ENCODE data around the gene FNDC4.
"Not testable (repeated sequence)": the region's sequence is repeated elsewhere in the genome, so short reads cannot be mapped to it uniquely, and the experiment has no call there.

The FNDC4 gene

GRCh38 chr2:27494944-27495554 is at the start of gene FNDC4:
FNDC4 (minus strand) TSS chr2:27495200; CDS start chr2:27494679, 521 bp downstream.
- no peak for DNase-seq (ENCODE audit: low read depth in 2 of 2)

DNA sequence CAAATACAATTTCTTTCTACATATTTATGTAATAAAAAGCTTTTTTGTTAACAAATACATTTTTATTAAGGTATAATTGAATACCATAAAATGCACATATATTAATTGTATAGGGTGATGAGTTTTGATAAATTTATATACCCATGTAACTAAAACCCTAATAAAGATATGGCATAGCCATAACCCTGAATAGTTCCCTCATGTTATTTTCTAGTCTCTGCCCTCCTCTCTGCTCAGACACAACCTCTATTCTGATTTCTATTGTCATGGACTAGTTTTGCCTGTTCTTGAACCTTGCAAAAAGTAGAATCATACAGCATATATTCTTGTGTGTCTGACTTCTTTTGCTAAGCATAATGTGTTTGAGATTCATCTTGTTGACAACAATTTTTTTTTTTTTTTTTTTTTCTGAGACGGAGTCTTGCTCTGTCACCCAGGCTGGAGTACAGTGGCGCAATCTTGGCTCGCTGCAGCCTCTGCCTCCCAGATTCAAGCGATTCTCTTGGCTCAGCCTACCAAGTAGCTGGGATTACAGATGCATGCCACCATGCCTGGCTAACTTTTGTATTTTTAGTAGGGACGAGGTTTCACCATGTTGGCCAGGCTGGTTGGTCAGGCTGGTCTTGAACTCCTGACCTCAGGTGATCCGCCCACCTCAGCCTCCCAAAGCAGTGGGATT is 49.3 kb upstream of the FNDC4 start:
- no peak for DNase-seq (ENCODE audit: low read depth in 2 of 2)

- DNase-seq (ENCODE audit: low read depth in 2 of 2), result not testable (repeated sequence)
These were observed 44.6 kb upstream of the FNDC4 start for GRCh38 chr2:27539649-27540048.

GRCh38 chr2:27538839-27539450 is 43.9 kb upstream of the FNDC4 start:
- DNase-seq (ENCODE audit: low read depth in 2 of 2), result not testable (repeated sequence)

DNA sequence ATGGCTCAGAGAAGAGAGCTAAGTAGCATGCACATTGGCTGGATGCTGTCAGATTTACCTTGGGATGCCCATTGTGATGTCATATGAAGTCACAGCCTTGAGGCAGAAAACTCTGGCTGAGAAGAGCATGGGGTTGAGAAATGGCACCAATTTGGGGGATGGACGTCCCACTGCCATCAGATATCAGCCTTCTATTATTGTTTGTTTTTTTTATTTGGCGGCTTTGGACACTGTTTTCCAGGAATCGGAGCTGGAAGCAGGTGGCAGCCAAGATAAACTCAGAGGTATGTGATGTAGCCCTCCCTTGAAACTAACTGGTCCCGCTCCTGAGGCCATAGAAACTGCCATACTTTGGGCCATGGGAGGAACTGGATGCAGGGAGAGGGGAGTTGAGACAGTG is 42.3 kb upstream of the FNDC4 start:
- no peak for DNase-seq (ENCODE audit: low read depth in 2 of 2)

GRCh38 chr2:27531983-27532382 is 37.0 kb upstream of the FNDC4 start:
- DNase-seq (ENCODE audit: low read depth in 2 of 2), result no peak

DNA sequence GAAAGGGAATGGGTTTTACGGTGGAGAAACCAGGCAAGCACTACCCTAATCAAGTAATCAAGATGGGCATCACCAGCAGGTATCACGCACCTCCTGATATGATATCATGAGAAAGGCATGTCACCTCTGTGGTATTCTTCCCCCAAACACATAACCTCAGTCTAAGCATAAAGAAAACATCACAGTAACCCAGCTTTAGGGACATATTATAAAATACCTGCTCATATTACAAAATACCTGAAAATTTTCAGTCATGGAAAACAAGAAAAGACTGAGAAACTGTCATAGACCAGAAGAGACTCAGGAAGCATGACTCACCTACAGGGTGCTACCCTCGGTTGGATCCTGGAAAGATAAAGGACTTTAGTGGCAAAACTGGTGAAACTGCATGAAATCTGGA is 32.2 kb upstream of the FNDC4 start:
- DNase-seq (ENCODE audit: low read depth in 2 of 2), result no peak

GRCh38 chr2:27522400-27522945 is 27.5 kb upstream of the FNDC4 start:
- no peak for DNase-seq (ENCODE audit: low read depth in 2 of 2)

- DNase-seq (ENCODE audit: low read depth in 2 of 2), result no peak
These were observed 25.3 kb upstream of the FNDC4 start for GRCh38 chr2:27520316-27520715.

GRCh38 chr2:27518782-27519113 is 23.7 kb upstream of the FNDC4 start:
- DNase-seq (ENCODE audit: low read depth in 2 of 2), result no peak

DNA sequence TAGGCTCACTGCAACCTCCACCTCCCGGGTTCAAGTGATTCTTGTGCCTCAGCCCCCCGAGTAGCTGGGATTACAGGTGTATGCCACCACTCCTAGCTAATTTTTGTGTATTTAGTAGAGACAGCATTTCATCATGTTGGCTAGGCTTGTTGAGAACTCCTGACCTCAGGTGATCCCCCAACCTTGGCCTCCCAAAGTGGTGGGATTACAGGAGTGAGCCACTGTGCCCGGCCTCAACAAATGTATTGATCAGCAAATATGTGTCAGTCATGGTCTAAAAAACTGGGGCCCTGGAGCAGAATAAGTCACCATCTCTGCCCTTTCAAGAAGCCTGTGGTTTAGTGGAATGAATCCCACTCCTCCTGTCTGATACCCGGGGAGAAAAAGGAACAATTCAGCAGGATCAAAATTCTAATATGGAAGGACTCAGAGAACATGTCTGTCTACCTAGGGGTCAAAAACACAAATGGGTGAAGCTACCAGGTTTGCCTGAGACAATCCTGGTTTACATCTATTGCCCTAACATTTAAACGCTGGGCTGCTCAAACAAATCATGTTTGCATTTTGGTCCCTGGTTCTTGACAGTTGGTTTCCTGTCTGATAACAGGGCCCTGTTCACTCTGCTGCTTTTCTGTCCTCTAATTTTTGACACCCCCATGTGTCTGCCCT is 23.2 kb upstream of the FNDC4 start:
- no peak for DNase-seq (ENCODE audit: low read depth in 2 of 2)

- no peak for DNase-seq (ENCODE audit: low read depth in 2 of 2)
These were observed 14.3 kb upstream of the FNDC4 start for GRCh38 chr2:27509326-27509725.

- no peak for DNase-seq (ENCODE audit: low read depth in 2 of 2)
These were observed 12.3 kb upstream of the FNDC4 start for GRCh38 chr2:27507293-27507692.

DNA sequence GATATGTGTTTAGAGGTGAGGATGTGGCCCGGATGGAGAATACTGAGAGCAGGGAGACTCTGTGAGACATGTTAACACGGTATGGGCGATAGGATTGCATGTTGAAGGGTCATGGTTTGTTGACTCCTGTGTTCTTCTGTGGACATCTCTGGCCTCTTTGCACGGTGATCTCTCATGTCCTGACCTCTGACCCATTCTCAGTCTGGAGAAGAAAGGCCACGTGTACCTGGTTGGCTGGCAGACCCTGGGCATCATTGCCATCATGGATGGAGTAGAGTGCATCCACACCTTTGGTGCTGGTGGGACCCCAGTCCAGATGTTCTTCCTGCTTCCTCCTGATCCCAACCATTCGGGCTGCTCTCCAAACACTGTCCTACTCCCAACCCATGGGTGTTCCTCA is 11.6 kb upstream of the FNDC4 start:
- no peak for DNase-seq (ENCODE audit: low read depth in 2 of 2)

DNA sequence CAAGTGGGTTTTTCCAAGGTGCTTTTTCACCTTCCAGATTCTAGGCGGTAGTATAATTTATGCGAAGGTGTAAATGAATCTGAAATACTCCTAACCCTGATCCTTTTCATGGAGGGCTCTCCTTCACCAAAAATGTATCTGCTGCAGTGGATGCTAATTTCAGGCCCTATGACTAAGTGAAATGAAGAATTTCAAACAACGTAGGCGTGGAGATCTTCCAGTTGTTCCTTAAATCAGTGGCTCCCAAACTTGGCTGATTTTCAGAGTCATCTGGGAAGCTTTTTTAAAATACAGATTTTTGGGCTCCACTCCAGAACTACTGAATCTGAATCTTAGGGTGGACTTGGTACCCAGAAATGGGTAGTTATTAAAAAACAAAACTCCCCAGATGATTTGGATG is 7.1 kb upstream of the FNDC4 start:
- no peak for DNase-seq (ENCODE audit: low read depth in 2 of 2)

GRCh38 chr2:27501042-27501441 is 6.0 kb upstream of the FNDC4 start:
- no peak for DNase-seq (ENCODE audit: low read depth in 2 of 2)

- no peak for DNase-seq (ENCODE audit: low read depth in 2 of 2)
These were observed 4.0 kb upstream of the FNDC4 start for GRCh38 chr2:27498975-27499374.

GRCh38 chr2:27497288-27497627 is 2.3 kb upstream of the FNDC4 start:
- no peak for DNase-seq (ENCODE audit: low read depth in 2 of 2)

DNA sequence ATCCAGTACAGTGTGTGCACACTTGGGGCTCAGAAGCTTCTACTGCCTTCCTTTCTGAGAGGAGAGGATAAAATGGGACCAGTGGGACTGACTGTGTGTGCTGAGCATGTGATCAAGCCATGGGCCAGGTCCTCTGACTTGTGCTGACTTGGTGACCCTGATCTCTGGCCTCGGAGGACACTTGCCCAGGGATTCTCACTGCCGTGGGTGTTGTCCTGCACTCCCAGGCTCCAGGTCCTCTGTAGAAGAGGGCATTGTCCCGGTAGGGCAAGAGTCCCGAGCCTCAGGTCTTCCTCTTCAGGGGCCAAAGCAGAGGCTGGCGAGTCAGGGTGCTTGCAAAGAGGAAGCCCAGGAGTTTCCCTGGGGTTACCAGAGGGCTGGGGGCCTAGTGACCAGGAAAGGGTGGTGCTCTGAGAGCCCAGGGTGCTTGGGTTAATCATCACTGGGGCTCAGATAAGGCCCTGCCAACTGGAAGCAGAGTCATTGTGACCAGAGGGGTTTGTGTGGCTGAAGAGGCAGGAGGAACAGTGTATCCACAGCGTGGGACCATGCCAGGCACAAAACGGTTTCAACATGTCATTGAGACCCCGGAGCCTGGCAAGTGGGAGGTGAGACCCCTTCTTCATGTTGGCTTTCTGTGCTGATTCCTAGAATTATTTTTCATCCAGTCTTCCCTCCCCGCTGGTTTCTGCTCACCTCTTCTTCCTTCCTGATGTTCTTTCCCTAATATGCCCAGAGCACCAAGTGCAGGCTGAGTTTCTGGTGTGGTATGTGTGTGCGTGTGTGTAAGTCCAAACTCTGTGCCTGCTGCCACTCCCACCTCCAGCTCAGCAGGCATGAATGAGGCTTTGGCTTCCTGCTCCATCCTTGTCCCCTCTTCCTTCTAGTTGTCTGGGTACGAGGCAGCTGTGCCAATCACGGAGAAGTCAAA is 1.6 kb upstream of the FNDC4 start, which contains the start of gene GCKR:
Gene GCKR, plus strand, starts transcription at position 483 of the 931 bp plus-strand sequence. Its CDS starts 66 bp downstream, at position 549.
- DNase-seq (ENCODE audit: low read depth in 2 of 2), result no peak

DNA sequence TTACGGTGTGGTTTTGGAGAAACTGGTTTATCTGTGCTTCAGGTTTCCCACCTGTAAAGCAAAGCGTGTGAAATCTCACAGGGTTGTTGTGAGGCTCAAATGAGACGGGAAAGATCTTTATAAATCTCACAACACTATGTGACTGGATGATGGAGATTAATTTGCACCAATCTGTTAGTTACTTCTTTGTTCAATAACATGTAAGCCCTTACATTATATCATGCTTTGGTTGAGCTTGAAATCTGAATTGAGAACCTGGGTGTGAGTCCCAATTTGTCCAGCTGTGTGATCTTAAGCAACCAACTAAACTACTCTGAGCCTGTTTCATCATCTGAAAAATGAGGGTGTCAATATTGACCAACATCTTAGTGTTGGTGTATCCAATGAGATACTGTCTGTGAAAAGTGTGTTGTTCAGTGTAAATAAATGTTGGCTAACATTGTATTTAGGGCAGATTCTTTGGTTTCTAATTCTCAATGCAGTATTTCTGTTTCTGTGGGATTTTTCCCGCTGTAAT is 898 bp upstream of the FNDC4 start:
- DNase-seq (ENCODE audit: low read depth in 2 of 2), result no peak

- no peak for DNase-seq (ENCODE audit: low read depth in 2 of 2)
These were observed 586 bp downstream of the FNDC4 start for GRCh38 chr2:27494284-27494943.
